Measurements from ENCODE around the gene PARP14.

GRCh38 chr3:122725106-122725505 lies 44.5 kb downstream of the PARP14 start:
- TF ChIP-seq CTCF (IDR thresholded peaks at IDR 0.05) (no peak), POLR2A (IDR thresholded peaks at IDR 0.05) (no peak)
